ENCODE measurements around the gene S100PBP.

DNA sequence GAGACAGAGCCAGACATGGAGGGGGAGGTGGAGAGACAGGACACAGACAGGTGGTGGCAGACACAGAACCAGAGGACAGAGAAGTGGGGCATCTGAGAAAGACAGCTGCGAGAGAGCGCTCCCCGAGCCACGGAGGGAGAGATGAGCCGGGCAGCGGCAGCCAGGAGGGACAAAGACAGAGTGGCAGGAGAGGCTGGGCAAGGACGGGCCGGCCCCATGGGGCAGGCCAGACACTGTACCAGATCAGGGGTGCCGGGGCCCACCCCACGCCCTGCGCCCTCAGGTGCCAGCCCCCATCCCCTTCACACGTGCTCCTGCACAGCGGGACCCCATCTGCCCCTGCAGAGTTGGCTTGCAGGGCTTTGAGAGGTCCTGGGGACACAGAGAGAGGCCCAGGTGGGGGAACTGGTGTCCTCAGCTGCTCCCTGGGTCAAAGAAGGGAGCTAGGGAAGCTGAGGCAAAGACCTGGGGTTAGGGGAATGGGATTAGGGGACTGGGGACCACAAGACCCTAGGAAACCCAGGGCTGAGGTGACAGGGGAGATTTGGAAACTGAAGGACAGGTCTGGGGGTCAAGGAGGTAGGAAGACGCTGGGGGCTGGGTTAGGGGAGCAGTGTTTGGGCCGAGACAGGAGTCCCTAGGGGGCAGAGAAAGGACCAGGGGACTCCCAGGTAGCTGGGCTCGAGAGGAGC is 52.6 kb downstream of the S100PBP start:
- TF ChIP-seq, protein P1, sequence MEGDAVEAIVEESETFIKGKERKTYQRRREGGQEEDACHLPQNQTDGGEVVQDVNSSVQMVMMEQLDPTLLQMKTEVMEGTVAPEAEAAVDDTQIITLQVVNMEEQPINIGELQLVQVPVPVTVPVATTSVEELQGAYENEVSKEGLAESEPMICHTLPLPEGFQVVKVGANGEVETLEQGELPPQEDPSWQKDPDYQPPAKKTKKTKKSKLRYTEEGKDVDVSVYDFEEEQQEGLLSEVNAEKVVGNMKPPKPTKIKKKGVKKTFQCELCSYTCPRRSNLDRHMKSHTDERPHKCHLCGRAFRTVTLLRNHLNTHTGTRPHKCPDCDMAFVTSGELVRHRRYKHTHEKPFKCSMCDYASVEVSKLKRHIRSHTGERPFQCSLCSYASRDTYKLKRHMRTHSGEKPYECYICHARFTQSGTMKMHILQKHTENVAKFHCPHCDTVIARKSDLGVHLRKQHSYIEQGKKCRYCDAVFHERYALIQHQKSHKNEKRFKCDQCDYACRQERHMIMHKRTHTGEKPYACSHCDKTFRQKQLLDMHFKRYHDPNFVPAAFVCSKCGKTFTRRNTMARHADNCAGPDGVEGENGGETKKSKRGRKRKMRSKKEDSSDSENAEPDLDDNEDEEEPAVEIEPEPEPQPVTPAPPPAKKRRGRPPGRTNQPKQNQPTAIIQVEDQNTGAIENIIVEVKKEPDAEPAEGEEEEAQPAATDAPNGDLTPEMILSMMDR (conservative IDR thresholded peaks at IDR 0.05): no peak
- TF ChIP-seq ZFX (IDR thresholded peaks at IDR 0.05): no peak
